K562 (cell line): ENCODE results near the gene PARD3B. TPM values are rescaled to one million over a fixed set of nuclear protein-coding genes. Genes with fewer than 3 reads are reported as not detected.

Experiments
- ATAC-seq: fragments of 200-7000 bp; cut with Tn5 transposase; 3 replicates; pipeline ENCODE4 v1.9.1; 2020; ENCODE audit warnings: moderate library complexity
- BruUV-seq: library from RNA; stranded (reverse); fragments of 400-500 nt; replicated peaks from 2 replicates; lab custom pipeline; 2021; lab: Mats Ljungman, UMichigan
- CTCF ChIA-PET: fragments of 300-600 bp; formaldehyde crosslinking; extraction: SDS; loops from one replicate; lab custom pipeline; 2021; ENCODE audit warnings: low intra/inter-chr PET ratio; lab: Yijun Ruan, JAX
- POLR2A ChIA-PET: fragments of 300-600, 350-650 bp; sonication (Branson Sonifier 250); formaldehyde crosslinking; extraction: SDS; loops from one replicate; lab custom pipeline; 2021; ENCODE audit warnings: antibody characterized with exemption, inconsistent platforms; lab: Yijun Ruan, JAX
- DNase-seq, 4 experiments: peaks; one replicate each; pipeline versions ENCODE4 v3.0.0 to v3.0.0-alpha.2; 2011 to 2018; ENCODE audit warnings: low spot score in 3 of 4, mixed read lengths in 3 of 4; ENCODE audit errors: extremely low read depth in 1 of 4
- FAIRE-seq: peaks from 2 replicates; lab custom pipeline; 2011; peaks lifted over from hg19 to GRCh38; lab: Jason Lieb, UNC
- H2AFZ ChIP-seq: 2 replicates; pipeline ENCODE4 v1.6.0; 2011; ENCODE audit warnings: low read depth, low read length, control low read depth, inconsistent platforms
- H3K27ac ChIP-seq: fragments of 200-600 bp; 3 replicates; pipeline ENCODE4 v1.8.0; 2011; ENCODE audit warnings: low read depth, mild to moderate bottlenecking, control low read depth, inconsistent platforms, low read length, moderate library complexity, mixed read lengths; ENCODE audit errors: extremely low read depth
- H3K27me3 ChIP-seq, 2 experiments: fragments of 300-600 bp in 1 of 2; 2 replicates in 1 of 2; 3 replicates in 1 of 2; pipeline versions ENCODE4 v1.6.0 to v1.8.0; 2011; ENCODE audit warnings: inconsistent platforms in 2 of 2, low read length in 2 of 2, mild to moderate bottlenecking in 1 of 2, mixed read lengths in 1 of 2, moderate library complexity in 1 of 2; ENCODE audit not compliant: control insufficient read depth in 2 of 2, insufficient read depth in 2 of 2
- H3K36me3 ChIP-seq: fragments of 300-600 bp; 3 replicates; pipeline ENCODE4 v1.8.0; 2011; ENCODE audit warnings: mild to moderate bottlenecking, low read length, inconsistent platforms; ENCODE audit not compliant: control insufficient read depth, insufficient read depth
- H3K4me1 ChIP-seq, 2 experiments: fragments of 200-600 bp in 1 of 2; replicated peaks in 1 of 2; 2 replicates in 1 of 2; 3 replicates in 1 of 2; pipeline versions ENCODE4 v1.5.1 to v1.8.0; 2011; ENCODE audit warnings: inconsistent platforms in 2 of 2, low read length in 2 of 2, mild to moderate bottlenecking in 1 of 2, mixed read lengths in 1 of 2, moderate library complexity in 1 of 2; ENCODE audit not compliant: control insufficient read depth in 2 of 2, insufficient read depth in 2 of 2
- H3K4me2 ChIP-seq: 2 replicates; pipeline ENCODE4 v1.6.1; 2011; ENCODE audit warnings: low read length, control low read depth, inconsistent platforms, mixed read lengths; ENCODE audit not compliant: insufficient read depth
- H3K4me3 ChIP-seq: fragments of 200-600 bp; sonication (generic), shearing (Covaris generic); 2 replicates; pipeline ENCODE4 v1.5.1; 2016; ENCODE audit warnings: control low read depth, inconsistent platforms
- H3K79me2 ChIP-seq: fragments of 200-600 bp; 3 replicates; pipeline ENCODE4 v1.8.0; 2011; ENCODE audit warnings: low read length, inconsistent platforms; ENCODE audit not compliant: control insufficient read depth, insufficient read depth
- H3K9ac ChIP-seq, 2 experiments: 2 replicates each; pipeline versions ENCODE4 v1.6.0 to v1.6.1; 2011; ENCODE audit warnings: low read depth in 2 of 2, low read length in 2 of 2, control low read depth in 1 of 2, inconsistent platforms in 1 of 2, mild to moderate bottlenecking in 1 of 2, mixed read lengths in 1 of 2; ENCODE audit not compliant: insufficient read depth in 1 of 2
- H3K9me1 ChIP-seq: one replicate; pipeline ENCODE4 v1.6.0; 2011; ENCODE audit warnings: inconsistent platforms, mild to moderate bottlenecking, low read length, moderate library complexity; ENCODE audit not compliant: control insufficient read depth, insufficient read depth
- H3K9me3 ChIP-seq: replicated peaks from 2 replicates; pipeline ENCODE4 v1.5.1; 2011; ENCODE audit warnings: low read depth, low read length, inconsistent platforms; ENCODE audit not compliant: control insufficient read depth, insufficient read depth
- H4K20me1 ChIP-seq: replicated peaks from 2 replicates; pipeline ENCODE4 v1.6.1; 2011; ENCODE audit warnings: low read length, inconsistent platforms, mixed read lengths; ENCODE audit not compliant: control insufficient read depth, insufficient read depth
- CBX3 ChIP-seq, 2 experiments: IDR thresholded peaks; 1 replicate in 1 of 2; 2 replicates in 1 of 2; pipeline ENCODE4 v1.6.1; 2012; ENCODE audit warnings: inconsistent platforms in 2 of 2, low read length in 2 of 2, borderline replicate concordance in 1 of 2, control low read depth in 1 of 2
- ELF2 ChIP-seq: fragments of 250-450 bp; sonication (Bioruptor Pico); IDR thresholded peaks from 2 replicates; pipeline ENCODE4 v1.5.0; 2021; ENCODE audit warnings: mild to moderate bottlenecking
- EP300 ChIP-seq: IDR thresholded peaks from 2 replicates; pipeline ENCODE4 v1.6.1; 2012; ENCODE audit warnings: low read length, improper control_type of control experiment
- EZH2 ChIP-seq: IDR thresholded peaks from 2 replicates; pipeline ENCODE4 v1.6.1; 2012; ENCODE audit warnings: low read depth, mild to moderate bottlenecking, inconsistent platforms, low read length, borderline replicate concordance
- HNRNPK ChIP-seq: fragments of 200-400 bp; formaldehyde crosslinking; IDR thresholded peaks from one replicate; pipeline ENCODE4 v1.6.1; 2018; ENCODE audit warnings: mild to moderate bottlenecking, low read depth, low read length; ENCODE audit not compliant: poor library complexity, severe bottlenecking
- KAT2B ChIP-seq: IDR thresholded peaks from one replicate; pipeline ENCODE4 v1.6.1; 2012; ENCODE audit warnings: low read depth, mild to moderate bottlenecking, control low read depth, inconsistent platforms, low read length, moderate library complexity
- NFXL1 ChIP-seq: fragments of 450-650 bp; formaldehyde crosslinking; IDR thresholded peaks from 2 replicates; pipeline ENCODE4 v1.4.0; 2021; ENCODE audit warnings: mild to moderate bottlenecking
- NR2C2 ChIP-seq, 2 experiments: fragments of 200-800 bp in 1 of 2; sonication (Bioruptor generic) in 1 of 2; sonication (generic) in 1 of 2; formaldehyde crosslinking in 1 of 2; IDR thresholded peaks; 2 replicates each; pipeline versions ENCODE4 v1.6.1 to v1.8.0; 2016 to 2022; ENCODE audit warnings: mild to moderate bottlenecking in 1 of 2, missing compliant biosample characterization in 1 of 2, missing genetic modification characterization in 1 of 2, missing genetic modification reagents in 1 of 2
- OTX1 ChIP-seq: fragments of 450-650 bp; formaldehyde crosslinking; IDR thresholded peaks from 2 replicates; pipeline ENCODE4 v1.4.0; 2022; ENCODE audit warnings: mild to moderate bottlenecking
- PYGO2 ChIP-seq: fragments of 450-650 bp; IDR thresholded peaks from 2 replicates; pipeline ENCODE4 v1.6.1; 2016; ENCODE audit warnings: mild to moderate bottlenecking, missing genetic modification characterization, moderate library complexity, missing compliant biosample characterization
- RAD51 ChIP-seq: fragments of 450-650 bp; IDR thresholded peaks from 2 replicates; pipeline ENCODE4 v1.7.1; 2016; ENCODE audit warnings: low read depth, mild to moderate bottlenecking, borderline replicate concordance
- SMAD2 ChIP-seq: fragments of 150-350 bp; IDR thresholded peaks from 2 replicates; pipeline ENCODE4 v1.6.1; 2014; ENCODE audit warnings: low read depth, mild to moderate bottlenecking, low read length
- ZNF232 ChIP-seq: sonication (generic); formaldehyde crosslinking; IDR thresholded peaks from 2 replicates; pipeline ENCODE4 v1.8.0; 2022; ENCODE audit warnings: mild to moderate bottlenecking, missing genetic modification reagents
- WGBS: fragments of 100-300 bp; shearing (Covaris generic); methylation state at CpG from one replicate; pipeline ENCODE4 v1.1.6; 2016; ENCODE audit warnings: low coverage, mixed read lengths; ENCODE audit not compliant: insufficient coverage; ENCODE audit errors: missing lambda C conversion rate; 5-methylcytosine and 5-hydroxymethylcytosine counted together
- in situ Hi-C: fragments of 300-500 bp; cut with MboI; formaldehyde crosslinking; loops from 4 replicates; pipeline ENCODE4 v1.15.0; 2018; ENCODE audit warnings: inconsistent platforms, mixed read lengths
- intact Hi-C: fragments of 100-400 bp; cut with micrococcal nuclease; formaldehyde crosslinking; loops from 2 replicates; pipeline ENCODE4 v1.14.2; 2022
- polyA plus RNA-seq, 8 experiments: library from polyadenylated mRNA; depleted of rRNA in 4 of 8; stranded (reverse) in 5 of 8; unstranded in 3 of 8; fragments of >200 nt; fragmentation: Nextera tagmentation in 2 of 8; fragmentation: Illumina TruSeq in 1 of 8; extraction: Ambion mirVana in 2 of 8; extraction: Trizol in 1 of 8; gene quantifications; 2 replicates each; pipeline versions ENCODE4 v1.2.1 to v1.2.3, GENCODE V29; 2011 to 2014; ENCODE audit warnings: inconsistent platforms in 1 of 8, missing spikeins in 1 of 8
- total RNA-seq, 7 experiments: library from RNA; depleted of rRNA in 6 of 7; stranded (reverse); fragments of >200 nt in 6 of 7; fragmentation: Illumina TruSeq in 2 of 7; extraction: Trizol in 2 of 7; gene quantifications; 2 replicates each; pipeline versions ENCODE4 v1.2.1 to v1.2.3, GENCODE V29; 2011 to 2021; ENCODE audit warnings: low replicate concordance in 1 of 7
- TF ChIP-seq, protein P1 (sequence below): fragments of 450-650 bp; IDR thresholded peaks from 2 replicates; pipeline ENCODE4 v1.6.1; 2016; ENCODE audit warnings: low read depth, mild to moderate bottlenecking, moderate library complexity
- TF ChIP-seq, protein P2 (sequence below): fragments of 200-400 bp; formaldehyde crosslinking; IDR thresholded peaks from 2 replicates; pipeline ENCODE4 v1.6.1; 2017; ENCODE audit warnings: mild to moderate bottlenecking, low read depth, low read length, moderate library complexity
- TF ChIP-seq, protein P3 (sequence below): fragments of 250-450 bp; sonication (Bioruptor Pico); IDR thresholded peaks from 2 replicates; pipeline ENCODE4 v1.5.0; 2021; ENCODE audit warnings: mild to moderate bottlenecking, moderate library complexity

Gene PARD3B
- total and polyA plus RNA-seq, 9 of the 15 experiments (the other 6 are each of a cell fraction or from before 2014, with no cell fraction given): 0.15 to 3.0 (median 1.1) TPM

DNA sequence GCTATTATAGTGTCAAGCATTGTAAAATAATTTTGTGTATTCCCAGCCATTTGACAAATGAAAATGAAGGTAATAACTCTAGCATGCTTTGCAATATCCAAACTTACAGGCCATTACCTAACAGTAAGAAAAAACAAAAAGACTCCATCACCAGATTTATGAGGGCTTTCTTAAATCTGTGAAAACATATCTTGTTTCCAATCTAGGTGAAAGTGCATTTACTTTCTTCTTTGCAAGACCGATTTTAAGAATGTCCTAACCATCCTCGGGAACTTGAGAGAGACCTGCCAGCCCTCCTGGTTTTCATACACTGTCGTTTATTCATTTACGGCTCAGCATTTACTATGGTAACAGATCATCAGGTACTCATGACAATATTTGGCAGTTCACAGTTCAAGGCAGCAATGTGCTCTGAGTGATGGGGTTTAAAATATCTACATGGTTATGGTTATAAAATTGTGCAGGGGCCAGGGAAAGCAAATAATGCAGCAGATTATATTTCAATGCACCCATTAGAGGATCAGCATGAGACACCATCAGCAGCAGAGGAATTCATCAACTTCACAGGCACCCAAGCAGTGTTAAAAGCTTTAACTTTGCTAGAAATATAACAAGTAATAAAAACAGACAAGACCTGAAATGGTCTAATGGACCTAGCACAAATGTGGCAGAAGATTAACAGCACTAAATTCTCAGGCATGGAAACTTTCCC lies 34.4 kb upstream of the PARD3B start:
- H2AFZ ChIP-seq: no peak overlapping the region
- FAIRE-seq: no peak
- no TSS peak for BruUV-seq
- TF ChIP-seq CBX3 (IDR thresholded peaks at IDR 0.05; ENCODE audit: borderline replicate concordance in 1 of 2, low read length in 2 of 2) (no peak), RAD51 (no peak), NR2C2 (CRISPR knock-in tag; IDR thresholded peaks at IDR 0.05) (no peak), NR2C2 (tag; IDR thresholded peaks at IDR 0.05) (no peak), NFXL1 (CRISPR knock-in tag) (no peak), ZNF232 (CRISPR knock-in tag) (no peak), EP300 (no peak), SMAD2 (no peak), KAT2B (no peak), EZH2 (no peak), OTX1 (no peak), HNRNPK (no peak), PYGO2 (tag) (no peak), ELF2 (CRISPR knock-in tag) (no peak)
- TF ChIP-seq, protein P1, sequence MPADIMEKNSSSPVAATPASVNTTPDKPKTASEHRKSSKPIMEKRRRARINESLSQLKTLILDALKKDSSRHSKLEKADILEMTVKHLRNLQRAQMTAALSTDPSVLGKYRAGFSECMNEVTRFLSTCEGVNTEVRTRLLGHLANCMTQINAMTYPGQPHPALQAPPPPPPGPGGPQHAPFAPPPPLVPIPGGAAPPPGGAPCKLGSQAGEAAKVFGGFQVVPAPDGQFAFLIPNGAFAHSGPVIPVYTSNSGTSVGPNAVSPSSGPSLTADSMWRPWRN: no peak
- TF ChIP-seq, protein P2, sequence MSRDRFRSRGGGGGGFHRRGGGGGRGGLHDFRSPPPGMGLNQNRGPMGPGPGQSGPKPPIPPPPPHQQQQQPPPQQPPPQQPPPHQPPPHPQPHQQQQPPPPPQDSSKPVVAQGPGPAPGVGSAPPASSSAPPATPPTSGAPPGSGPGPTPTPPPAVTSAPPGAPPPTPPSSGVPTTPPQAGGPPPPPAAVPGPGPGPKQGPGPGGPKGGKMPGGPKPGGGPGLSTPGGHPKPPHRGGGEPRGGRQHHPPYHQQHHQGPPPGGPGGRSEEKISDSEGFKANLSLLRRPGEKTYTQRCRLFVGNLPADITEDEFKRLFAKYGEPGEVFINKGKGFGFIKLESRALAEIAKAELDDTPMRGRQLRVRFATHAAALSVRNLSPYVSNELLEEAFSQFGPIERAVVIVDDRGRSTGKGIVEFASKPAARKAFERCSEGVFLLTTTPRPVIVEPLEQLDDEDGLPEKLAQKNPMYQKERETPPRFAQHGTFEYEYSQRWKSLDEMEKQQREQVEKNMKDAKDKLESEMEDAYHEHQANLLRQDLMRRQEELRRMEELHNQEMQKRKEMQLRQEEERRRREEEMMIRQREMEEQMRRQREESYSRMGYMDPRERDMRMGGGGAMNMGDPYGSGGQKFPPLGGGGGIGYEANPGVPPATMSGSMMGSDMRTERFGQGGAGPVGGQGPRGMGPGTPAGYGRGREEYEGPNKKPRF: no peak
- TF ChIP-seq, protein P3, sequence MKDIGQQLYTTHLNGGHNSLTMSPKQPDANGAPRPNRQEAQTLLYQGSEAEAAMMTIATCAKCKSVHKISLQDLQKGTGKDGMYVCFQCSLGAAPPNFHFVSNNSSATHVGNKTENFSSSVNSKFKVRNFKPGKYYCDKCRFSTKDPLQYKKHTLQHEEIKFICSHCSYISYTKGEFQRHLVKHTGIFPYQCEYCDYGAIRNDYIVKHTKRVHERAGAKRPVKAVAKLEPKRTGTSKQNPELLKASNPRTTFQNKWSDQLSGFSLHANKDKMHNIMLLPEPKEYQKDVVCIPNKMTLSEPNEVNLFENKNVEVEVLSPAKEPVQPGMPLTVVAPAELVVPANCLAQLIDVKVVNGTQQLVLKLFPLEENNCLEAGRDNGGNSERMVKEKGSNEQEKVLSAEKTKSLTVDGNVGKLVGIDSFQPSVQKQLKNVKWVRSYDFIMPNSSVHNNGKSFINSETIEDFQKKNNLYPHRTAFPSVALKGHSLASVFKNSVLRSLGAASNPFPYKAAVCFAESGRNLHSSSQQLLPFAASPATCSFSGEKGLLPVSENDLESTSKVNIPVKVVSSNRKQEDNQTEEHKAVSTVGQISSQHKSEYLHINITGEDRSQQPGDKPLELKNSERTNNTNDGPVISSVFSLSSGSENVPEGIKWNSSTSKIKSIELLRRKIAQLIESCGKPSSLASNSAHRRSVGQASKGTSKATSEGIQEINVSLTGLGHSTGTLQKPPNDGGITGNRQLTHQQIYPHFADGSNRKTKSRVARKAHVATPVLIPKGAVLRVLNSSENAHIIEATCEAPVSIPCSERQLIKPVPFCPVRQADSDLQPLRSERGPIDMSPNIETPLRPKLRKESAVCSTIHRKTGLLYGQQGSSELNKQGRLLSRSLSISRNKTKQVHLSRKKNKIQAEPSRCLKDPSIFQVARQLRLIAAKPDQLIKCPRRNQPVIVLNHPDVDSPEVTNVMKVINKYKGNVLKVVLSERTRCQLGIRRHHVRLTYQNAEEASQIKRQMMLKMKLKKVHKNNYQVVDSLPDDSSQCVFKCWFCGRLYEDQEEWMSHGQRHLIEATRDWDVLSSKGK (CRISPR knock-in tag): no peak

More for the DNA sequence above, 34.4 kb upstream of the PARD3B start:
- DNase-seq (no peak), ATAC-seq (no peak)
- in situ Hi-C loops: no loop called here
- no peaks in the 10 kb centered on the region for H3K4me1 ChIP-seq
- no peaks in the 10 kb centered on the region for H3K9me3 ChIP-seq
- H3K9ac ChIP-seq: no peak overlapping the region
- no peaks in the 10 kb centered on the region for H3K9me1 ChIP-seq
- H3K79me2 ChIP-seq: no peaks in the 10 kb centered on the region
- 22% methylated on average over 3 of the region's 4 CpGs for WGBS
- H3K27ac ChIP-seq: no peak overlapping the region
- H3K4me3 ChIP-seq: no peak overlapping the region
- H3K36me3 ChIP-seq: no peaks in the 10 kb centered on the region
- CTCF ChIA-PET: no interaction called here
- intact Hi-C loops: no loop called here
- POLR2A ChIA-PET: no interaction called here
- no peaks in the 10 kb centered on the region for H3K27me3 ChIP-seq
- no peak overlapping the region for H3K4me2 ChIP-seq
- no peaks in the 10 kb centered on the region for H4K20me1 ChIP-seq
